ENCODE data around the gene ZNF177.
A peak's percentile ranks its signal among the peaks of the same experiment; 100 is the strongest.

Gene ZNF177

DNA sequence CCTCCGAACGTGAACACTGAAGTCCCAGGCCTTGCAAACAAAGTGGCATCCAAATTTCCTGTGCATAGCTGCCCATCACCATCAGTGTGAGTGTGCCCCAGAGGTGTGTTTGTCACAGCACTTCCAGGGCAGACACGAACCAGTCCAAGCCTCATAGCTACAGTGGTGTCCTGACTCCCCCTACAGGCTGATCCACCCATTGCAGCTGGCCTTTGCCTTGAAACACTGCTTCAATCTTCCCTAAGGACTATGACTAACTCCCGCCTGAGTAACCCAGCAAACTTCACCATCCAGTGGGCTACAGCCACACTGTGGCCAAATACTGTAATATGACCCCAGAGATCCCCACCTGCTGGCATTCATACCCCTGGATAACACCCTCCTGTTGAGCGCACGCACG, 68.7 kb downstream of the ZNF177 start:
- peak; percentile 56 for DNase-seq

Data from stimulated activated CD4-positive, alpha-beta T cell treated with anti-CD3 and anti-CD28 coated beads, Interleukin-1b, Interleukin-23, amount 100 ng/mL, for 48 hours (primary cell).